Upper lobe of left lung (tissue), 6 donors: ENCODE measurements around the gene GNGT1. TPM values are rescaled to one million over a fixed set of nuclear protein-coding genes. Genes with fewer than 3 reads are reported as not detected.

Experiments
- ATAC-seq, 2 donors: fragments of 200-7000 bp; cut with Tn5 transposase; one replicate each; pipeline ENCODE4 v1.9.1; 2022; ENCODE audit warnings: mild to moderate bottlenecking in 2 of 2, moderate library complexity in 2 of 2; ENCODE audit not compliant: low FRiP score in 2 of 2
- DNase-seq, 2 donors: peaks; one replicate each; pipeline ENCODE4 v3.0.0-alpha.2; 2019 to 2020
- H3K27ac ChIP-seq, 4 donors: fragments of 200-600 bp; sonication (generic); one replicate each; pipeline ENCODE4 v1.5.1; 2016 to 2019
- H3K27me3 ChIP-seq, 4 donors: fragments of 200-600 bp; sonication (generic); one replicate each; pipeline ENCODE4 v1.5.1; 2017 to 2019
- H3K36me3 ChIP-seq, 4 donors: fragments of 200-600 bp; sonication (generic); one replicate each; pipeline ENCODE4 v1.5.1; 2016 to 2019
- H3K4me1 ChIP-seq, 4 donors: fragments of 200-600 bp; sonication (generic); one replicate each; pipeline ENCODE4 v1.5.1; 2018 to 2019
- H3K4me3 ChIP-seq, 4 donors: fragments of 200-600 bp; sonication (generic); one replicate each; pipeline ENCODE4 v1.5.1; 2017 to 2019; ENCODE audit warnings: mild to moderate bottlenecking in 2 of 4, moderate library complexity in 1 of 4
- H3K9me3 ChIP-seq, 4 donors: fragments of 200-600 bp; sonication (generic); one replicate each; pipeline ENCODE4 v1.5.1; 2018 to 2019
- EP300 ChIP-seq, 4 donors: sonication (generic); formaldehyde crosslinking; IDR thresholded peaks; one replicate each; pipeline ENCODE4 v1.5.1; 2017; ENCODE audit warnings: antibody characterized with exemption in 4 of 4, control low read depth in 2 of 4
- POLR2A ChIP-seq, 4 donors: fragments of 450-650 bp; IDR thresholded peaks; one replicate each; pipeline ENCODE4 v1.5.1; 2016 to 2017; ENCODE audit warnings: antibody characterized with exemption in 4 of 4, mild to moderate bottlenecking in 2 of 4
- POLR2AphosphoS5 ChIP-seq, 2 donors: sonication (generic); formaldehyde crosslinking; IDR thresholded peaks; one replicate each; pipeline ENCODE4 v1.5.1; 2017; ENCODE audit warnings: antibody characterized with exemption in 2 of 2
- WGBS, 2 donors: methylation state at CpG; one replicate each; pipeline ENCODE4 v1.1.5; 2017 to 2018; 5-methylcytosine and 5-hydroxymethylcytosine counted together
- total RNA-seq, 6 donors: library from RNA; depleted of rRNA in 4 of 6; stranded (reverse); fragments of >200 nt in 4 of 6; gene quantifications; one replicate each; pipeline versions ENCODE4 v1.1.0 to v1.2.1, GENCODE V29; 2016 to 2021
- TF ChIP-seq, protein P1 (sequence below), 6 experiments: fragments of 450-650 bp in 4 of 6; fragments of 200-600 bp in 2 of 6; sonication (generic) in 2 of 6; IDR thresholded peaks; one replicate each; pipeline ENCODE4 v1.5.1; 2016 to 2019; ENCODE audit warnings: antibody characterized with exemption in 6 of 6
- donor health status: DM: no; HTN: no; CAD: no; lungs with moderate emphysema.
- donor health status: DM: no; HTN: yes; CAD: no; lungs with severe emphysema.

Gene GNGT1
- total RNA-seq, 6 donors from 2014 or later: not detected

DNA sequence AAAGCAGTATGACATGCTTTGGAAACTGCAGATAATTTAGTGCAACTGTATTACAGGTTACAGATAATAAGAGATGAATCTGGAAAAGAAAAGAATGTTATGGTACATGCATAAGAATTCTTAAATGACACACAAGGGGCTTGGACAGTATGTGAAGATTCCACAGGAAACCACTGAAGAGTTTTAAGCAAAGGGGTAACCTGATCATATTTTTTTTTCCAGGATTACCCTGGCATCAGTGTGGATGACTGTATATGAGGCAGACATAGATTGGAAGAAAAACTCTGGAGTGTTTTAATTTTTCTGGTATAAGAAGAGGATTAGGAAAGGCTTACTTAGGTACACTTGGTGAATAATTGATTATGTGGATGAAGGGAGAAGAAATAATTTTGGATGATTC, 23.9 kb upstream of the GNGT1 start:
- DNase-seq (no peak), ATAC-seq (no peak)
- H3K4me1 ChIP-seq: no peaks in the 10 kb centered on the region
- no peak overlapping the region for H3K4me3 ChIP-seq
- no peaks in the 10 kb centered on the region for H3K36me3 ChIP-seq
- H3K9me3 ChIP-seq: peaks cover 0 to 4% (median 0%) of the 10 kb centered on the region in 4 donors
- no peak overlapping the region for H3K27ac ChIP-seq
- H3K27me3 ChIP-seq: no peaks in the 10 kb centered on the region
- no peak for TF ChIP-seq POLR2AphosphoS5 (IDR thresholded peaks at IDR 0.05)
- TF ChIP-seq POLR2A (IDR thresholded peaks at IDR 0.05): no peak
- no peak for TF ChIP-seq EP300 (IDR thresholded peaks at IDR 0.05)
- TF ChIP-seq, protein P1, sequence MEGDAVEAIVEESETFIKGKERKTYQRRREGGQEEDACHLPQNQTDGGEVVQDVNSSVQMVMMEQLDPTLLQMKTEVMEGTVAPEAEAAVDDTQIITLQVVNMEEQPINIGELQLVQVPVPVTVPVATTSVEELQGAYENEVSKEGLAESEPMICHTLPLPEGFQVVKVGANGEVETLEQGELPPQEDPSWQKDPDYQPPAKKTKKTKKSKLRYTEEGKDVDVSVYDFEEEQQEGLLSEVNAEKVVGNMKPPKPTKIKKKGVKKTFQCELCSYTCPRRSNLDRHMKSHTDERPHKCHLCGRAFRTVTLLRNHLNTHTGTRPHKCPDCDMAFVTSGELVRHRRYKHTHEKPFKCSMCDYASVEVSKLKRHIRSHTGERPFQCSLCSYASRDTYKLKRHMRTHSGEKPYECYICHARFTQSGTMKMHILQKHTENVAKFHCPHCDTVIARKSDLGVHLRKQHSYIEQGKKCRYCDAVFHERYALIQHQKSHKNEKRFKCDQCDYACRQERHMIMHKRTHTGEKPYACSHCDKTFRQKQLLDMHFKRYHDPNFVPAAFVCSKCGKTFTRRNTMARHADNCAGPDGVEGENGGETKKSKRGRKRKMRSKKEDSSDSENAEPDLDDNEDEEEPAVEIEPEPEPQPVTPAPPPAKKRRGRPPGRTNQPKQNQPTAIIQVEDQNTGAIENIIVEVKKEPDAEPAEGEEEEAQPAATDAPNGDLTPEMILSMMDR (IDR thresholded peaks at IDR 0.05): no peak

DNA sequence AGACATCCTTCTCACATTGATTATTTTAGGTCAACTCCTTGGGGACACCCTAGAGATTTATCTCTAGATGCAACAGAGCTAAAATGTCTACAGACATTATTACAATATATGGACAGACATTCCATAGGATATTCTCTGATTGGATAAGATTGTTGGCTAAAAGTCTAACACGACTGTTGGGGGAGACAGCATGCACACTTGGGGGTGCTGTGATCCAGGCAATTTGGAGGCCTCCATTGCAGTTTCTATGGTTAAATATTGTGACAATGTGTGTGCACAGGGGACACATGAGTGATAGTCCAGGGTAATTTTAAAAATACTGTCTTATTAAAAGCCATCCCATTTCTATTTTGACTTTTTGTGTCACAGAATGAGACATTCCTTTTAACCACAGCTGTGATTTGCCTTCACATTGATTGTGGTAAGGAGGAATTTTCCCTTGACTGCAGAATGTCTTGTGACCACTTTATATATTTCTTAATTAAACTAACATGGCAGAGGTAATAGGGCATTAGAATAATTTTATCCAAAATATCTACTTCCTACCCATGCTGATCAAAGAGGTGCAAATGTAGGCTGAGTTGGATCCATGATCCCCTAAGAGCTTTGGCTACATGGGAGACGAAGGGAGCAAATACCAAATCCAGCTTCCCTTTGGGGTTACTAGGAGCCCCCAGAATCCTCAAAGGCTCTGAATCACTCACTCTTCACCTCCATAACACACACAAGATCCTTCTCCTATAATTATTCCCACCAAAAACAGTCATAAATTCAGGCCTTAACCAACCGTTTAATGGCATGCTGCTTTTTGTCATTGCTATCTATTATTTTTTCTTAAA, 23.1 kb upstream of the GNGT1 start:
- DNase-seq (no peak), ATAC-seq (no peak)
- Histone ChIP-seq H3K9me3 (peaks cover 0 to 4% (median 0%) of the 10 kb centered on the region in 4 donors), H3K27me3 (no peaks in the 10 kb centered on the region), H3K4me1 (no peaks in the 10 kb centered on the region), H3K27ac (no peak overlapping the region), H3K4me3 (no peak overlapping the region), H3K36me3 (no peaks in the 10 kb centered on the region)
- 86 to 87% methylated on average over 3 of the region's 3 CpGs for WGBS, 2 donors
- TF ChIP-seq, protein P1 (IDR thresholded peaks at IDR 0.05): no peak
- no peak for TF ChIP-seq EP300 (IDR thresholded peaks at IDR 0.05)
- TF ChIP-seq POLR2A (IDR thresholded peaks at IDR 0.05): no peak
- TF ChIP-seq POLR2AphosphoS5 (IDR thresholded peaks at IDR 0.05): no peak

DNA sequence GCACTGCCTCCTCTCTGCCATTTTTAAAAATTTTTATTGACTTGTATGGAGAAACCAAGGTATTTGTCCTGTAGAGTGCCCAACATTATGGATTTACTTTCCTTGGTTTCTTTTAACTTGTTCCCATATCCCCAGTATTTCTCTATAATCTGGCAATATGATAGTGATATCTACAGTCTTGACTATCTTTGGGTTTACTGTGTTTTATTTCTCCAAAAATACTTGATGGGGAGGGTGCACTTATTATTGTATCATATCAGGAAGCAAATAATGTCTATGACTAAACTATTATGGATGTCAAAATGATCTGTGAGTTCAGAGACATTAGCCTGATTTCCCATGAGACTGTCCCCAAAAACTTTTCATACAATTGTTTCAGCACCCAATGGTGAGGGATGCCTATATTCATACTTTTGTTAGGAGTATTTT, 22.4 kb upstream of the GNGT1 start:
- H3K4me1 ChIP-seq: no peaks in the 10 kb centered on the region
- peaks cover 0 to 4% (median 0%) of the 10 kb centered on the region in 4 donors for H3K9me3 ChIP-seq
- no peaks in the 10 kb centered on the region for H3K36me3 ChIP-seq
- no peak overlapping the region for H3K27ac ChIP-seq
- TF ChIP-seq, protein P1 (IDR thresholded peaks at IDR 0.05): no peak
- TF ChIP-seq POLR2AphosphoS5 (IDR thresholded peaks at IDR 0.05) (no peak), POLR2A (IDR thresholded peaks at IDR 0.05) (no peak), EP300 (IDR thresholded peaks at IDR 0.05) (no peak)
- DNase-seq (no peak), ATAC-seq (no peak)
- H3K4me3 ChIP-seq: no peak overlapping the region
- no peaks in the 10 kb centered on the region for H3K27me3 ChIP-seq

DNA sequence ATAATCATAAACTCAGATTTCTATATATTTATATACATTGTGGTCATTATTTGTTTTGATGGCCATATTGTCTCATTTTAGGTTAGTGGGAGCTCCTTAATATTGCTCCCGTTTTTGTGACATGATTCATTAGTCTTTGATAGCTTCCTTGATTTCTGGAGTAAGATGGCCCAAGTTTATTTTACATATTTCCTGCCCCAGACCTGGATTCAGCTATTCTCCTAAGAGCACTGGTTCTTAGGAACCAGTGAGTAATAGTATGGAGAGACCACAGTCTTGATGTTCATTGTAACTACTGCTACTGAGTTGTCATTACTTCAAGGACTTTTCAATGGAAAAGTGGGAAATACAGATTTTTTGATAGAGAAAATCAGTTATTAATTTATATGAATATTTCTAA, 21.8 kb upstream of the GNGT1 start:
- WGBS, 2 donors: 60 to 67% methylated on average over 1 of the region's 1 CpG
- Histone ChIP-seq H3K27me3 (no peaks in the 10 kb centered on the region), H3K27ac (no peak overlapping the region), H3K9me3 (peaks cover 0 to 2% (median 0%) of the 10 kb centered on the region in 4 donors), H3K4me3 (no peak overlapping the region), H3K36me3 (no peaks in the 10 kb centered on the region), H3K4me1 (peaks cover 0 to under 1% (median 0%) of the 10 kb centered on the region in 4 donors)
- no peak for DNase-seq
- no peak for TF ChIP-seq POLR2AphosphoS5 (IDR thresholded peaks at IDR 0.05)
- TF ChIP-seq, protein P1 (IDR thresholded peaks at IDR 0.05): no peak
- TF ChIP-seq POLR2A (IDR thresholded peaks at IDR 0.05): no peak
- TF ChIP-seq EP300 (IDR thresholded peaks at IDR 0.05): no peak
- ATAC-seq: no peak

DNA sequence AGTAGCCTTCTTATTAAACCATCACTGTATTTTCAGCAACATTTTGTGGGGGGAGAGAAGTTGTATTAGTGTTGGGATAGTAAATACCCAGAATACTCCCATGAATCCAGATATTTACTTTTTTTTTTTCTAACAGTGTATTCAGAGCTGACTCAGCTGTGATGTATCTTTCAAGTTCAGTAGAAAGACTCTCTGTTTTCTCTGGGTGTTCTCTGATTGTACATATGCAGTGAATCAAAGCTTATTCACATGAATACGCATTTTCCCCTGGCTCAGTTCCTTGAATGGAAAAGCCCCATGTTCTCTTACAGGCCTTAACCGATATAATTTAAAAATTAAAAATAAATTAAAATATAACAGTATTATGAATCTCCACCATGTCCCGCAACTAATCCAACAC, 17.1 kb upstream of the GNGT1 start:
- DNase-seq (no peak), ATAC-seq (no peak)
- Histone ChIP-seq H3K27ac (no peak overlapping the region), H3K9me3 (no peaks in the 10 kb centered on the region), H3K36me3 (no peaks in the 10 kb centered on the region), H3K27me3 (peaks cover 0 to 4% (median 0%) of the 10 kb centered on the region in 4 donors), H3K4me3 (no peak overlapping the region), H3K4me1 (peaks cover 8 to 16% (median 9%) of the 10 kb centered on the region in 4 donors)
- WGBS, 2 donors: 94 to 95% methylated on average over 3 of the region's 3 CpGs
- TF ChIP-seq, protein P1 (IDR thresholded peaks at IDR 0.05): no peak
- TF ChIP-seq POLR2A (IDR thresholded peaks at IDR 0.05) (no peak), POLR2AphosphoS5 (IDR thresholded peaks at IDR 0.05) (no peak), EP300 (IDR thresholded peaks at IDR 0.05) (no peak)
